Measurements from ENCODE around the gene AGBL1. TPM values are rescaled to one million over a fixed set of nuclear protein-coding genes. Genes with fewer than 3 reads are reported as not detected.
A peak's percentile ranks its signal among the peaks of the same experiment; 100 is the strongest.

The AGBL1 gene
- total RNA-seq, 1 experiment from 2014 or later, result not detected

GRCh38 chr15:86089422-86089821 lies 9.8 kb downstream of the AGBL1 start:
- Histone ChIP-seq H4K20me1 (ENCODE audit: control insufficient read depth, insufficient read depth, insufficient read length) (no peaks in the 10 kb centered on the region), H3K4me2 (ENCODE audit: insufficient read depth, insufficient read length, low read length) (no peak overlapping the region), H3K9me3 (ENCODE audit: control insufficient read depth, low read depth, low read length) (no peaks in the 10 kb centered on the region), H2BK20ac (ENCODE audit: low read depth, low read length, poor library complexity, severe bottlenecking) (no peak overlapping the region), H3T11ph (ENCODE audit: low read length) (no peak overlapping the region), H3K4me1 (ENCODE audit: insufficient read depth, low read length) (peaks cover 3% of the 10 kb centered on the region), H4K91ac (ENCODE audit: insufficient read length, low read depth, low read length) (no peak overlapping the region), H3K23ac (ENCODE audit: insufficient read length, low read depth, low read length) (no peak overlapping the region), H3K9ac (ENCODE audit: extremely low read depth, insufficient read length, low read length) (no peak overlapping the region), H3K14ac (ENCODE audit: insufficient read depth, low read length) (no peak overlapping the region), H3K18ac (ENCODE audit: insufficient read length, low read depth, low read length) (no peak overlapping the region), H3K79me1 (ENCODE audit: insufficient read depth, low read depth, low read length, poor library complexity, severe bottlenecking) (no peaks in the 10 kb centered on the region), H2BK12ac (ENCODE audit: insufficient read length, low read depth, low read length) (no peak overlapping the region), H4K8ac (replicated peaks; ENCODE audit: insufficient read length, low read depth, low read length) (no peak overlapping the region), H4K5ac (ENCODE audit: insufficient read length, low read depth, low read length) (no peak overlapping the region), H3K79me2 (ENCODE audit: insufficient read depth, low read length) (no peaks in the 10 kb centered on the region), H2BK120ac (ENCODE audit: low read depth, low read length, poor library complexity, severe bottlenecking) (no peak overlapping the region), H3K27ac (ENCODE audit: insufficient read length, low read depth, low read length) (no peak overlapping the region), H2AK5ac (ENCODE audit: insufficient read length, low read length) (no peak overlapping the region), H3K27me3 (ENCODE audit: insufficient read depth, low read length) (no peaks in the 10 kb centered on the region), H2AFZ (ENCODE audit: low read length) (no peak overlapping the region), H3K56ac (ENCODE audit: insufficient read length, low read depth, low read length) (no peak overlapping the region), H2BK15ac (ENCODE audit: low read depth, low read length) (no peak overlapping the region), H3K4ac (ENCODE audit: low read depth, low read length) (no peak overlapping the region), H3K23me2 (ENCODE audit: insufficient read length, low read depth, low read length, poor library complexity, severe bottlenecking) (no peaks in the 10 kb centered on the region), H2BK5ac (ENCODE audit: insufficient read length, low read length) (no peak overlapping the region)
- peak overlapping the region; percentile 13 to 55; a peak in 1 of 5 replicates for H3K4me3 Mint-ChIP-seq
- WGBS (ENCODE audit: extremely low coverage, insufficient read length, low lambda C conversion rate), result no CpG with 5 or more reads among the region's 4 CpGs
- H3K27ac Mint-ChIP-seq, result peak overlapping the region in 2 of 3 experiments; percentile 39 to 96; a peak in 3 of 7 replicates
- no peak for DNase-seq
- no peaks in the 10 kb centered on the region for H3K36me3 Mint-ChIP-seq (ENCODE audit: insufficient read depth in 1 of 3, low read depth in 3 of 3)
- no peaks in the 10 kb centered on the region for H3K27me3 Mint-ChIP-seq (ENCODE audit: low read depth)
- H3K4me1 Mint-ChIP-seq, result peaks cover 27 to 46% of the 10 kb centered on the region in 2 experiments
- no peaks in the 10 kb centered on the region for H3K9me3 Mint-ChIP-seq
- no peak for TF ChIP-seq CTCF (conservative IDR thresholded peaks at IDR 0.05)

All from H9 (cell line).